ENCODE measurements around the gene PLA2G4D. TPM values are rescaled to one million over a fixed set of nuclear protein-coding genes. Genes with fewer than 3 reads are reported as not detected.
"Not testable (repeated sequence)": the region's sequence is repeated elsewhere in the genome, so short reads cannot be mapped to it uniquely, and the experiment has no call there.

Gene PLA2G4D
- total and polyA plus RNA-seq, 2 experiments from 2014 or later = 0.07 to 0.15 TPM

- H3K27me3 Mint-ChIP-seq (ENCODE audit: insufficient read depth, low read depth, poor library complexity); H3K4me1 ChIP-seq (ENCODE audit: insufficient read depth); H3K4me2 ChIP-seq; H3K36me3 ChIP-seq (ENCODE audit: insufficient read depth); H3F3A ChIP-seq (replicated peaks; ENCODE audit: low read depth); H3K27me3 ChIP-seq (ENCODE audit: insufficient read depth); ATAC-seq; H3K9me2 ChIP-seq (ENCODE audit: insufficient read depth); H3K9me3 Mint-ChIP-seq; DNase-seq (ENCODE audit: low spot score); H3K4me3 Mint-ChIP-seq; H4K20me1 ChIP-seq (replicated peaks; ENCODE audit: insufficient read depth); H3K79me2 ChIP-seq (replicated peaks; ENCODE audit: insufficient read depth); H3K27ac Mint-ChIP-seq; H3K36me3 Mint-ChIP-seq (ENCODE audit: low read depth); H3K4me3 ChIP-seq; H3K27ac ChIP-seq (ENCODE audit: low read depth): not testable (repeated sequence)
- peak overlapping the region; percentile 85 for H2AFZ ChIP-seq
- peaks cover 15% of the 10 kb centered on the region for H3K4me1 Mint-ChIP-seq
Measured at GRCh38 chr15:42091753-42092397, 2.5 kb downstream of the PLA2G4D start.

- H3K9me2 ChIP-seq (ENCODE audit: insufficient read depth) = no peaks in the 10 kb centered on the region
- H3K79me2 ChIP-seq (replicated peaks; ENCODE audit: insufficient read depth) = no peaks in the 10 kb centered on the region
- Mint-ChIP-seq H3K27me3 (ENCODE audit: insufficient read depth, low read depth, poor library complexity) (peaks cover 6% of the 10 kb centered on the region), H3K4me1 (peaks cover 15% of the 10 kb centered on the region), H3K36me3 (ENCODE audit: low read depth) (no peaks in the 10 kb centered on the region), H3K9me3 (no peaks in the 10 kb centered on the region), H3K4me3 (no peak overlapping the region), H3K27ac (no peak overlapping the region)
- H3K4me2 ChIP-seq = no peak overlapping the region
- H4K20me1 ChIP-seq (replicated peaks; ENCODE audit: insufficient read depth) = no peaks in the 10 kb centered on the region
- no peak for TF ChIP-seq EZH2phosphoT487 (IDR thresholded peaks at IDR 0.05; ENCODE audit: unreplicated experiment)
- TF ChIP-seq CREB1 (CRISPR knock-in tag; IDR thresholded peaks at IDR 0.05; ENCODE audit: low read depth) = no peak
- no peak for TF ChIP-seq ZNF331 (CRISPR knock-in tag; IDR thresholded peaks at IDR 0.05; ENCODE audit: low read depth)
- no peak for TF ChIP-seq NANOG (IDR thresholded peaks at IDR 0.05; ENCODE audit: borderline replicate concordance)
- TF ChIP-seq EZH2 (IDR thresholded peaks at IDR 0.05; ENCODE audit: low read depth, unreplicated experiment) = no peak
- no peak for TF ChIP-seq CTCF (conservative IDR thresholded peaks at IDR 0.05; ENCODE audit: low read depth in 2 of 2)
- TF ChIP-seq JUNB (IDR thresholded peaks at IDR 0.05; ENCODE audit: unreplicated experiment) = no peak
- no peak for TF ChIP-seq ZNF462 (CRISPR knock-in tag; IDR thresholded peaks at IDR 0.05)
- no peak for TF ChIP-seq REST (IDR thresholded peaks at IDR 0.05; ENCODE audit: unreplicated experiment)
- no peak for TF ChIP-seq ZNF114 (CRISPR knock-in tag; IDR thresholded peaks at IDR 0.05)
- H3K4me1 ChIP-seq (ENCODE audit: insufficient read depth) = 0 out of 2 replicates have a peak, but pooled peaks cover 4% of the 10 kb centered on the region
- H3K27me3 ChIP-seq (ENCODE audit: insufficient read depth) = no peaks in the 10 kb centered on the region
- DNase-seq (ENCODE audit: low spot score) (no peak), ATAC-seq (no peak)
- H2AFZ ChIP-seq = no peak overlapping the region; the same call in 1 of the 2 replicates
- H3K36me3 ChIP-seq (ENCODE audit: insufficient read depth) = no peaks in the 10 kb centered on the region
- no peak overlapping the region for H3K27ac ChIP-seq (ENCODE audit: low read depth)
- H3K4me3 ChIP-seq = no peak overlapping the region
- H3F3A ChIP-seq (replicated peaks; ENCODE audit: low read depth) = no peaks in the 10 kb centered on the region
Measured at GRCh38 chr15:42090781-42091180, 3.6 kb downstream of the PLA2G4D start.
